Kidney (tissue), 14 donors: ENCODE measurements around the gene APCDD1. TPM values are rescaled to one million over a fixed set of nuclear protein-coding genes. Genes with fewer than 3 reads are reported as not detected.

Source experiments
- DNase-seq, 5 donors: peaks; one replicate each; pipeline ENCODE4 v3.0.0-alpha.2; 2013 to 2020
- FAIRE-seq: peaks from 2 replicates; lab custom pipeline; 2012; peaks lifted over from hg19 to GRCh38; lab: Jason Lieb, UNC
- H3K27ac ChIP-seq, 2 donors: one replicate each; pipeline ENCODE4 v1.7.0; 2013; ENCODE audit warnings: low read depth in 2 of 2, low read length in 2 of 2, inconsistent platforms in 1 of 2
- H3K27me3 ChIP-seq: one replicate; pipeline ENCODE4 v1.7.1; 2013; ENCODE audit warnings: low read length, inconsistent platforms; ENCODE audit not compliant: control insufficient read depth, insufficient read depth
- H3K36me3 ChIP-seq, 3 donors: one replicate each; pipeline versions ENCODE4 v1.7.0 to v1.7.1; 2013; ENCODE audit warnings: low read length in 3 of 3, control low read depth in 1 of 3, inconsistent platforms in 1 of 3; ENCODE audit not compliant: insufficient read depth in 3 of 3, control insufficient read depth in 2 of 3
- H3K4me1 ChIP-seq, 3 donors: one replicate each; pipeline versions ENCODE4 v1.7.0 to v1.7.1; 2013; ENCODE audit warnings: low read length in 3 of 3, inconsistent platforms in 1 of 3, low read depth in 1 of 3; ENCODE audit not compliant: control insufficient read depth in 2 of 3, insufficient read depth in 2 of 3
- H3K4me3 ChIP-seq, 3 donors: one replicate each; pipeline versions ENCODE4 v1.7.0 to v1.8.1; 2013; ENCODE audit warnings: low read length in 3 of 3, control low read depth in 1 of 3, inconsistent platforms in 1 of 3
- H3K9ac ChIP-seq, 3 donors: one replicate each; pipeline versions ENCODE4 v1.7.0 to v1.7.1; 2013; ENCODE audit warnings: low read length in 3 of 3, control low read depth in 1 of 3, inconsistent platforms in 1 of 3
- H3K9me3 ChIP-seq, 3 donors: one replicate each; pipeline versions ENCODE4 v1.7.0 to v1.7.1; 2013; ENCODE audit warnings: low read length in 3 of 3, control low read depth in 1 of 3, inconsistent platforms in 1 of 3; ENCODE audit not compliant: control insufficient read depth in 2 of 3, insufficient read depth in 1 of 3
- CTCF ChIP-seq: IDR thresholded peaks from 3 replicates; pipeline ENCODE4 v1.5.1; 2012; ENCODE audit warnings: mild to moderate bottlenecking, moderate library complexity, borderline replicate concordance; ENCODE audit not compliant: insufficient read depth; ENCODE audit errors: extremely low read depth
- intact Hi-C: fragments of 100-400 bp; cut with DNase I; formaldehyde crosslinking; loops from one replicate; pipeline ENCODE4 v1.11.1; 2022
- polyA plus RNA-seq: library from polyadenylated mRNA; stranded (reverse); fragments of 350-450 nt; fragmentation: Illumina TruSeq; extraction: RNeasy Lipid Tissue Mini Kit (QIAGEN cat#74804); gene quantifications from one replicate; pipeline ENCODE4 v1.2.3, GENCODE V29; 2014; ENCODE audit warnings: low read depth, low replicate concordance; ENCODE audit not compliant: insufficient read depth
- total RNA-seq: library from RNA; stranded (reverse); fragmentation: NEBNext Ultra II Directional; extraction: Animal tissue kit (Norgen Biotek cat#: 25700); gene quantifications from one replicate; pipeline ENCODE4 v1.2.1, GENCODE V29; 2021
- donor health status: control.
- donor health status: control.
- donor health status: control.
- donor health status: control.
- donor health status: control.
- donor health status: DM: yes; HTN: yes; CAD: no.
- donor health status: Normal renal cell carcinoma (clear cell type).

APCDD1 gene
- total and polyA plus RNA-seq, 2 donors from 2014 or later = 2.8 to 22.9 TPM

- TF ChIP-seq CTCF = no peak
- H3K9ac ChIP-seq = peak overlapping the region; percentile 21 to 77 (median 31)
- no peaks in the 10 kb centered on the region for H3K36me3 ChIP-seq
Observed at GRCh38 chr18:10454681-10455557, 484 bp downstream of the APCDD1 start.

GRCh38 chr18:10455726-10456453, 1.5 kb downstream of the APCDD1 start:
- intact Hi-C loops = no loop called here

More at GRCh38 chr18:10454681-10455557, 484 bp downstream of the APCDD1 start:
- peaks cover 0 to 13% (median 7%) of the 10 kb centered on the region in 3 donors for H3K4me1 ChIP-seq
- peak overlapping the region in 1 of 2 donors; percentile 18 for H3K27ac ChIP-seq
- H3K4me3 ChIP-seq = peak overlapping the region; percentile 53 to 83 (median 60)
- no peaks in the 10 kb centered on the region for H3K9me3 ChIP-seq
- H3K27me3 ChIP-seq = no peaks in the 10 kb centered on the region
- intact Hi-C loops = no loop called here
- DNase-seq = peak; percentile 54 to 82 (median 68)
- no peak for FAIRE-seq

GRCh38 chr18:10456718-10457117, 2.3 kb downstream of the APCDD1 start:
- TF ChIP-seq CTCF = no peak
- intact Hi-C loops = no loop called here
- no peak overlapping the region for H3K27ac ChIP-seq
- DNase-seq (no peak), FAIRE-seq (no peak)
- H3K4me3 ChIP-seq = peak overlapping the region in 1 of 3 donors; percentile 35
- no peaks in the 10 kb centered on the region for H3K36me3 ChIP-seq
- peak overlapping the region in 1 of 3 donors; percentile 24 for H3K9ac ChIP-seq
- peaks cover 0 to 13% (median 7%) of the 10 kb centered on the region in 3 donors for H3K4me1 ChIP-seq
- H3K9me3 ChIP-seq = no peaks in the 10 kb centered on the region
- H3K27me3 ChIP-seq = no peaks in the 10 kb centered on the region

More at GRCh38 chr18:10455726-10456453, 1.5 kb downstream of the APCDD1 start:
- no peak for TF ChIP-seq CTCF
- H3K4me3 ChIP-seq = peak overlapping the region; percentile 53 to 83 (median 60)
- DNase-seq (no peak), FAIRE-seq (no peak)
- peak overlapping the region; percentile 21 to 77 (median 31) for H3K9ac ChIP-seq
- no peaks in the 10 kb centered on the region for H3K9me3 ChIP-seq
- no peaks in the 10 kb centered on the region for H3K36me3 ChIP-seq
- H3K27me3 ChIP-seq = no peaks in the 10 kb centered on the region
- no peak overlapping the region for H3K27ac ChIP-seq
- peaks cover 0 to 13% (median 7%) of the 10 kb centered on the region in 3 donors for H3K4me1 ChIP-seq
